ENCODE data around the gene ARFIP2. TPM values are rescaled to one million over a fixed set of nuclear protein-coding genes. Genes with fewer than 3 reads are reported as not detected.

ARFIP2 gene
- total RNA-seq, 4 donors from 2014 or later = 43.9 to 51.2 (median 48.6) TPM

DNA sequence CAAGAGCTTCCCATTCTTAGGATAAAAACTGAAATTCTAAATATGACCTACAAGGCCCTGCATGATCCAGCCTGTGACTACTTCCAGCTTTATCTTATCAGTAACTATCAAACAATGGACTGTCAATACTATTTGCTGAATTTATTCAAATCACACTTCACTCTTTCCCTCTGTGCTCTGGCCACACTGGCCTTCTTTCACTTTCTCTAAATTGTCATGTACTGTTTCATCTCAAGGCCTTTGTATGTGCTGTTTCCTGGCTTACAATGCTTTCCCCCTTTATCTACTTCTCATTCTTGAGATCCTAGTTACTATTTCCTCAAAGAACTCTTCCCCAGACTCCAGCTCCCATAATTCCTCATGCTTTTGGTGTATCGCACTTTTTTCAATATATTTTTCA, 5.8 kb upstream of the ARFIP2 start:
- TF ChIP-seq, protein P1, sequence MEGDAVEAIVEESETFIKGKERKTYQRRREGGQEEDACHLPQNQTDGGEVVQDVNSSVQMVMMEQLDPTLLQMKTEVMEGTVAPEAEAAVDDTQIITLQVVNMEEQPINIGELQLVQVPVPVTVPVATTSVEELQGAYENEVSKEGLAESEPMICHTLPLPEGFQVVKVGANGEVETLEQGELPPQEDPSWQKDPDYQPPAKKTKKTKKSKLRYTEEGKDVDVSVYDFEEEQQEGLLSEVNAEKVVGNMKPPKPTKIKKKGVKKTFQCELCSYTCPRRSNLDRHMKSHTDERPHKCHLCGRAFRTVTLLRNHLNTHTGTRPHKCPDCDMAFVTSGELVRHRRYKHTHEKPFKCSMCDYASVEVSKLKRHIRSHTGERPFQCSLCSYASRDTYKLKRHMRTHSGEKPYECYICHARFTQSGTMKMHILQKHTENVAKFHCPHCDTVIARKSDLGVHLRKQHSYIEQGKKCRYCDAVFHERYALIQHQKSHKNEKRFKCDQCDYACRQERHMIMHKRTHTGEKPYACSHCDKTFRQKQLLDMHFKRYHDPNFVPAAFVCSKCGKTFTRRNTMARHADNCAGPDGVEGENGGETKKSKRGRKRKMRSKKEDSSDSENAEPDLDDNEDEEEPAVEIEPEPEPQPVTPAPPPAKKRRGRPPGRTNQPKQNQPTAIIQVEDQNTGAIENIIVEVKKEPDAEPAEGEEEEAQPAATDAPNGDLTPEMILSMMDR (IDR thresholded peaks at IDR 0.05) = no peak
- TF ChIP-seq POLR2AphosphoS5 (IDR thresholded peaks at IDR 0.05) (no peak), EP300 (IDR thresholded peaks at IDR 0.05) (no peak), POLR2A (IDR thresholded peaks at IDR 0.05; ENCODE audit: low read depth) (no peak)
- intact Hi-C loops (cut with DNase I) = no loop called here
- no peaks in the 10 kb centered on the region for H3K9me3 ChIP-seq
- H3K27me3 ChIP-seq = no peaks in the 10 kb centered on the region
- no peak overlapping the region for H3K4me3 ChIP-seq
- H3K27ac ChIP-seq (replicated peaks in 1 of 4) = no peak overlapping the region
- peaks cover 11 to 17% (median 13%) of the 10 kb centered on the region in 4 donors for H3K4me1 ChIP-seq
- peaks cover 0 to 88% (median 54%) of the 10 kb centered on the region in 4 donors for H3K36me3 ChIP-seq
- WGBS = 97% methylated on average over 1 of the region's 1 CpG
- DNase-seq (ENCODE audit: extremely low spot score) = no peak

GRCh38 chr11:6486256-6486655, 5.1 kb upstream of the ARFIP2 start:
- Histone ChIP-seq H3K27me3 (no peaks in the 10 kb centered on the region), H3K9me3 (no peaks in the 10 kb centered on the region), H3K4me1 (peaks cover 14 to 20% (median 16%) of the 10 kb centered on the region in 4 donors), H3K4me3 (no peak overlapping the region), H3K36me3 (peaks cover 0 to 86% (median 51%) of the 10 kb centered on the region in 4 donors), H3K27ac (replicated peaks in 1 of 4) (no peak overlapping the region)
- no peak for DNase-seq (ENCODE audit: extremely low spot score)
- TF ChIP-seq EP300 (IDR thresholded peaks at IDR 0.05) = no peak
- no peak for TF ChIP-seq POLR2A (IDR thresholded peaks at IDR 0.05; ENCODE audit: low read depth)
- no peak for TF ChIP-seq POLR2AphosphoS5 (IDR thresholded peaks at IDR 0.05)
- TF ChIP-seq, protein P1 (IDR thresholded peaks at IDR 0.05) = no peak
- 93% methylated on average over 3 of the region's 3 CpGs for WGBS
- intact Hi-C loops (cut with DNase I) = no loop called here

GRCh38 chr11:6485661-6486060, 4.5 kb upstream of the ARFIP2 start:
- intact Hi-C loops (cut with DNase I) = no loop called here
- DNase-seq (ENCODE audit: extremely low spot score) = no peak
- Histone ChIP-seq H3K9me3 (no peaks in the 10 kb centered on the region), H3K27ac (replicated peaks in 1 of 4) (no peak overlapping the region), H3K4me3 (no peak overlapping the region), H3K4me1 (peaks cover 15 to 23% (median 19%) of the 10 kb centered on the region in 4 donors), H3K27me3 (no peaks in the 10 kb centered on the region), H3K36me3 (peaks cover 0 to 84% (median 50%) of the 10 kb centered on the region in 4 donors)
- 94% methylated on average over 3 of the region's 3 CpGs for WGBS
- TF ChIP-seq POLR2AphosphoS5 (IDR thresholded peaks at IDR 0.05) (no peak), EP300 (IDR thresholded peaks at IDR 0.05) (no peak), POLR2A (IDR thresholded peaks at IDR 0.05; ENCODE audit: low read depth) (no peak)
- TF ChIP-seq, protein P1 (IDR thresholded peaks at IDR 0.05) = no peak

DNA sequence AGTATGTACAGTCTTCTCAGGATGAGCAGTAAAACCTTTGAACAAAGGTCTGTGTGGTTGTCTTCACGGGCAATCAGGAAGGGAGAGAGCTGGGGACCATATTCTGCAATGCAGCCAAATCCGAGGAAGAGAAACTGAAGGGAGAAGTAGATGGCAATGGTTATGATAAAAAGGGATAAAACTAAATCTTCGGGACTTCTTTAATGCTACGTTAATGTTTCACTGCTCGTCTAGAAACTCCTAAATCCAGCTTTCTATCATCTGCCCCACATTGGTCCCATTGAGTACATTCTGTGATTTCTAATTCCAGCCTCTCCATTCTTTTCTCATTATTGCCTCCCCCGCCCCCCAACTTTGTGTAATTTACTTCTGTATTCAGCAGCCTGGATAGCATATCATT, 1.9 kb upstream of the ARFIP2 start:
- peaks cover 20 to 46% (median 34%) of the 10 kb centered on the region in 4 donors for H3K4me1 ChIP-seq
- H3K4me3 ChIP-seq = no peak overlapping the region
- intact Hi-C loops (cut with DNase I) = no loop called here
- H3K27ac ChIP-seq (replicated peaks in 1 of 4) = peak overlapping the region in 1 of 4 donors; percentile 91
- WGBS = 83% methylated on average over 6 of the region's 6 CpGs
- peaks cover 8 to 74% (median 54%) of the 10 kb centered on the region in 4 donors for H3K36me3 ChIP-seq
- H3K27me3 ChIP-seq = no peaks in the 10 kb centered on the region
- DNase-seq (ENCODE audit: extremely low spot score) = no peak
- TF ChIP-seq POLR2A (IDR thresholded peaks at IDR 0.05; ENCODE audit: low read depth) = no peak
- no peak for TF ChIP-seq EP300 (IDR thresholded peaks at IDR 0.05)
- no peak for TF ChIP-seq POLR2AphosphoS5 (IDR thresholded peaks at IDR 0.05)
- TF ChIP-seq, protein P1 (IDR thresholded peaks at IDR 0.05) = no peak
- no peaks in the 10 kb centered on the region for H3K9me3 ChIP-seq

GRCh38 chr11:6482441-6482840, 1.3 kb upstream of the ARFIP2 start:
- peaks cover 9 to 74% (median 58%) of the 10 kb centered on the region in 4 donors for H3K36me3 ChIP-seq
- H3K4me3 ChIP-seq = peak overlapping the region; percentile 62 to 82 (median 77)
- H3K4me1 ChIP-seq = peaks cover 20 to 46% (median 34%) of the 10 kb centered on the region in 4 donors
- DNase-seq (ENCODE audit: extremely low spot score) = no peak
- intact Hi-C loops (cut with DNase I) = no loop called here
- H3K27ac ChIP-seq (replicated peaks in 1 of 4) = peak overlapping the region in 3 of 4 donors; percentile 91 to 92 (median 91)
- TF ChIP-seq POLR2A (IDR thresholded peaks at IDR 0.05; ENCODE audit: low read depth) (no peak), POLR2AphosphoS5 (IDR thresholded peaks at IDR 0.05) (no peak), EP300 (IDR thresholded peaks at IDR 0.05) (no peak)
- TF ChIP-seq, protein P1 (IDR thresholded peaks at IDR 0.05) = no peak
- WGBS = 82% methylated on average over 4 of the region's 4 CpGs
- no peaks in the 10 kb centered on the region for H3K27me3 ChIP-seq
- H3K9me3 ChIP-seq = no peaks in the 10 kb centered on the region

Measured in esophagus muscularis mucosa (tissue), 4 donors.